ENCODE measurements around the gene PKNOX2.

The PKNOX2 gene

GRCh38 chr11:125431481-125431880 is 266.9 kb downstream of the PKNOX2 start:
- POLR2A ChIA-PET = no interaction called here
- TF ChIP-seq CTCF (IDR thresholded peaks at IDR 0.05; ENCODE audit: insufficient read depth, low read length, missing control alignments) = no peak
- DNase-seq (ENCODE audit: low read depth, low spot score) = no peak
- CTCF ChIA-PET = interaction anchor here (0.7 to 11.5 kb wide), 21 partner anchors 10 to 565 kb away, joined by 3 to 92 read pairs (median 5); no protein-coding TSS in a partner anchor
- no peak overlapping the region for H3K4me3 ChIP-seq (ENCODE audit: low read depth, low read length)

- CTCF ChIA-PET = interaction anchor here (0.6 to 11.5 kb wide), 20 partner anchors 12 to 476 kb away, joined by 3 to 92 read pairs (median 4); partner anchors contain the start of gene PKNOX2
- TF ChIP-seq CTCF (IDR thresholded peaks at IDR 0.05; ENCODE audit: insufficient read depth, low read length, missing control alignments) = peak; percentile 77
- H3K4me3 ChIP-seq (ENCODE audit: low read depth, low read length) = no peak overlapping the region
- no peak for DNase-seq (ENCODE audit: low read depth, low spot score)
- POLR2A ChIA-PET = interaction anchor here (0.8 kb wide), 1 partner anchor 480 kb away, joined by 4 read pairs; the partner anchor contains the start of gene CCDC15
These were observed 269.0 kb downstream of the PKNOX2 start for GRCh38 chr11:125433454-125434121.

GRCh38 chr11:125435461-125436238 is 271.1 kb downstream of the PKNOX2 start:
- DNase-seq (ENCODE audit: low read depth, low spot score) = no peak
- TF ChIP-seq CTCF (IDR thresholded peaks at IDR 0.05; ENCODE audit: insufficient read depth, low read length, missing control alignments) = no peak
- CTCF ChIA-PET = interaction anchor here (0.6 to 11.5 kb wide), 9 partner anchors 8 to 345 kb away, joined by 3 to 92 read pairs (median 6); no protein-coding TSS in a partner anchor
- H3K4me3 ChIP-seq (ENCODE audit: low read depth, low read length) = no peak overlapping the region
- POLR2A ChIA-PET = interaction anchor here (0.6 kb wide), 1 partner anchor 856 kb away, joined by 5 read pairs; no protein-coding TSS in a partner anchor

GRCh38 chr11:125441648-125442410 is 277.3 kb downstream of the PKNOX2 start:
- no peak for DNase-seq (ENCODE audit: low read depth, low spot score)
- ChIA-PET POLR2A (no interaction called here), CTCF (no interaction called here)
- TF ChIP-seq CTCF (IDR thresholded peaks at IDR 0.05; ENCODE audit: insufficient read depth, low read length, missing control alignments) = no peak
- no peak overlapping the region for H3K4me3 ChIP-seq (ENCODE audit: low read depth, low read length)

- no peak for TF ChIP-seq CTCF (IDR thresholded peaks at IDR 0.05; ENCODE audit: insufficient read depth, low read length, missing control alignments)
- ChIA-PET POLR2A (no interaction called here), CTCF (interaction anchor here (1.2 to 1.3 kb wide), 2 partner anchors 8 to 20 kb away, joined by 4 to 6 read pairs; no protein-coding TSS in a partner anchor)
- no peak for DNase-seq (ENCODE audit: low read depth, low spot score)
- H3K4me3 ChIP-seq (ENCODE audit: low read depth, low read length) = no peak overlapping the region
These were observed 278.4 kb downstream of the PKNOX2 start for GRCh38 chr11:125442946-125443345.
